Measurements from ENCODE around the gene FGF10.

The FGF10 gene

GRCh38 chr5:44389090-44389822, at the start of gene FGF10:
FGF10 (minus strand) TSS chr5:44389420; CDS start chr5:44388682, 738 bp downstream.
- no peak for DNase-seq (ENCODE audit: low spot score)

GRCh38 chr5:44426944-44427343, 37.7 kb upstream of the FGF10 start:
- DNase-seq (ENCODE audit: low spot score): no peak

DNA sequence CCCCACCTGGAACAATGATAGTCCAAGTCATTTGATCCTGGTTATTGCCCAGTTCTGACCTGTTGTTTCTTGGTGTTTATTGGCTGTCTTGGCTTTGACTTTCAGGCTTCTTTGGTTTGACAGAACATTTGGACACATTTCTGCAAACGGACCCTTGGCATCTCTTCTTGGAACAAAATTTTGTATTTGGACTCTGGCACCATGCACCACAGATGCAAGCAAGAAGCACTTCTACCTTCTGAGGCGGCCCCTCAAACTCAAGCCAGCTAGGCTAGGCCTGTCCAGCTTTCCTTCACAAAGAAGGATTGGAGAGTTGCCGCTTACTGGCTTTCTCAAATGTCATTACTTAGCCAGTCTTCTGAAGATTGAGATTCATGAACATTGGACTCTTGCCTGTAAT, 23.1 kb upstream of the FGF10 start:
- no peak for DNase-seq (ENCODE audit: low spot score)

- DNase-seq (ENCODE audit: low spot score): no peak
Measured at GRCh38 chr5:44402084-44402483, 12.9 kb upstream of the FGF10 start.

DNA sequence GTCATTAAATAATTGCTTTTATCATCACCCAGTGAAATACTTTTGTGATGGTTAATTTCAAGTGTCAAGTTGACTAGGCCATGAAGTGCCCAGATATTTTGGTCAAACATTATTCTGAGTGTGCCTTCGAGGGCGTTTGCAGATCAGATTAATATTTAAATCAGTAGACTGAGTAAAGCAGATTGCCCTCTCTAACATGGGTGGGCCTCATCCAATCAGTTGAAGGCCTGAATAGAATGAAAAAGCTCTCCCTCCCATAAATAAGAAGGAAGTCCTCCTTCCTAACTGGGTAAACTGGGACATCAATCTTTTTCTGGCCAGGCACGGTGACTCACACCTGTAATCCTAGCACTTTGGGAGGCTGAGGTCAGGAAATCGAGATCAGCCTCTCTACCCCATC, 12.4 kb upstream of the FGF10 start:
- no peak for DNase-seq (ENCODE audit: low spot score)

GRCh38 chr5:44398382-44398781, 9.2 kb upstream of the FGF10 start:
- DNase-seq (ENCODE audit: low spot score): no peak

GRCh38 chr5:44396312-44396711, 7.1 kb upstream of the FGF10 start:
- DNase-seq (ENCODE audit: low spot score): no peak

GRCh38 chr5:44390351-44390750, 1.1 kb upstream of the FGF10 start:
- no peak for DNase-seq (ENCODE audit: low spot score)

DNA sequence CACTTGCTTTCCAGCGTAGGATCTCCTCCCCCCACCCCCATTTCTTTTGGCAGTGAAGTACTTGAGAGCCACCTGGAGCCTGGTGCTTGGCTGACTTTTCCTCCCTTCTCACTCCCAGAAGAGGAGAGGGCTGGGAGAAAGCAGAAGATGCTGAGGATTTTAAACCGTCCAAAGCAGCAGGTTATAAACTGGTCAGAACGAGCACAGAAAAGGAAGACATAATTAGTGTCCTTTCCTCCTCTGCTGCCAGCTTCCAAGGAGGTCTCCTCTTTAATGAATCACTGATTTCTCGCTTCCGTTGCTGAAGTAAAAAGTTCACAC, 563 bp upstream of the FGF10 start:
- DNase-seq (ENCODE audit: low spot score): no peak

GRCh38 chr5:44388321-44389089, 715 bp downstream of the FGF10 start:
- DNase-seq (ENCODE audit: low spot score): no peak

DNA sequence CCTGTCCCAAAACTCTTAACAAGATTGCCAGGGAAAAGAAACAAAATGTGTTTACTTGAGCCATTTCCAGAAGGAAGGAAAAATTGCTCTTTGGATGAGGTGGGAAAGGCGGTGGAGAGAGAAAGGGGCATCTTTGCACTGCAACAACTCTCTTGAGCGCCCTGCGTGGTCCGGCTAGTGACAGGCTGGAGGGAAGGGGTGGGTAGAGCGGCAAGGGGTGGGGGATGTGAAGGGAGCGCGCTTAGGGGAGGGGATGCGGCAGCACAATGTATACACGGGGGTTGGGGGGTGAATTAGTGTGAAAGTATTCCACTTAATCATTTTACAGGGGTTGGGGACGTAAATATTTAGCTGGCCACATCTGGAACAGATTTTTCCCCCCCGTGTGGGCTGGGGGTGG, 1.3 kb downstream of the FGF10 start:
- DNase-seq (ENCODE audit: low spot score): no peak

DNA sequence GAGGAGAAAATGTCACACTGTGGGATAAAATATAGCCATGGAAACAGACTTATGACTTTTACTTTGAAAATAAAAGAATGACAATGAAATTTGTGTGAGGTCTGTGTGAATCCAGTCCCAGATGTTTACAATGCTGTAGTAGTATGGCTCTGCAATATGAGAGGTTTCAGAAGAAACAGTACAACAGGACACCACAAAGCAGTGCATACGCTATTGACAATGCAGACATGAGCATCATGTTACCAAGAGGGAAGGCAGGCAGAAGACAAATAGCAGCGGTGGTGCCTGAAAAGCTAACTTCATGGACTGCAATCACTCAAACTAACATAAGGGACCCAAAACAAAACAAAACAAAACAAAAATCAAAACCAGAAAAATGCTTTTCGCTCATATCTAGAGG, 1.8 kb downstream of the FGF10 start:
- no peak for DNase-seq (ENCODE audit: low spot score)

- no peak for DNase-seq (ENCODE audit: low spot score)
Measured at GRCh38 chr5:44385291-44385900, 3.8 kb downstream of the FGF10 start.

DNA sequence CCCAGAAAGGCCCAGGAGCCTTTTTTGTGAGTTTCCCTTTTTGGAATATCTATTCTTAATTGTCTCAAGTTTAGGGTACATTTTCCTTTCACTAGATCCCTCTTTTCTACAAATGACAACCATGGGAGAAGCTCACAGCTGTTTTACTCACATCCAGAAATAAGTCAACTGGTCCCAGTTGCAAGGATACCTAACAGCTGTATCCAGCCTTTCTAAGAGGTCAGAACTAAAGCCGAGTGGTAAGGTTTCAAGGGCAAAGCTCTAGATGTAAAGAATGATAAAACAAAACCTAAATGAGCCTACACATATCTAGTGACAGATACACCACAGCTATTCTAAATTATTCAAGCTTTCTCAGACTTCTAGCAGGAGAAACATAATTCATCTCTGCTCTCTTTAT, 4.4 kb downstream of the FGF10 start:
- DNase-seq (ENCODE audit: low spot score): no peak

DNA sequence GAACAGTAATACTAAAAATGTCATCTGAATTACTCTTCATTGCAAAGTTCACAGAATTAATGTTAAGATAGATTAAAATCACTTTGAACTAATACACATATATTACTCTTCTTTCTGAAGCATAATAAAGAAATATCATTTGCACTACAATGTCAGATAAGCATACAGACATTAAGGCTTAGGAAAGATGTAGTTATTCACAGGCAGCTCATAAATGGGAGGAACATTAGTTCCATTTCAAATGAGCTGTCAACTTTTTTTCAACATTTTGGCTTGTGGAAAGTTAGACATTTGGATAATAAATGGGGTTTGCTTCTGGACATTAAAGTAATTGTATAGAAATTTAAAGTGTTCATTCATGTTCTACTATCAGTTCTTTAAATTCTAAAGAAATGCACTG, 6.3 kb downstream of the FGF10 start:
- no peak for DNase-seq (ENCODE audit: low spot score)

DNA sequence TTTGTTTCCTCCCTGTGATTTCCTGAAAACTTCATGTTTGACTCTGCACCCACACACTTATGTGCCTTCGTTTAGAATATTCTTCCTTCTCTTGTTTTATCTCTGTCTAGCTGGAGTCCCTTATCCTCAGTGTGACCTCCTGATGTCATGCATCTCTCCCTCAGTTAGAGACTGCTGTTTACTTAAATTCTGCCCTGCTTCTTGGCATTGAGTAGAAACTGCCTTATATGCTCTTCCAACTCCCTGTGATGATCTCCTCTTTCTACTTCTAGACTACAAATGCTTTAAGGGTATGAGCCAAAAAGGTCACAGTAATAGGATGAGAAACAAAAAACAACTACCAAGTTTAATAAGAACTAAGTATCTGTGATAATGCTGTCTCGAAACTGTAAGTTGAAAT, 12.2 kb downstream of the FGF10 start:
- DNase-seq (ENCODE audit: low spot score): no peak

- DNase-seq (ENCODE audit: low spot score): no peak
Measured at GRCh38 chr5:44372028-44372427, 17.2 kb downstream of the FGF10 start.

DNA sequence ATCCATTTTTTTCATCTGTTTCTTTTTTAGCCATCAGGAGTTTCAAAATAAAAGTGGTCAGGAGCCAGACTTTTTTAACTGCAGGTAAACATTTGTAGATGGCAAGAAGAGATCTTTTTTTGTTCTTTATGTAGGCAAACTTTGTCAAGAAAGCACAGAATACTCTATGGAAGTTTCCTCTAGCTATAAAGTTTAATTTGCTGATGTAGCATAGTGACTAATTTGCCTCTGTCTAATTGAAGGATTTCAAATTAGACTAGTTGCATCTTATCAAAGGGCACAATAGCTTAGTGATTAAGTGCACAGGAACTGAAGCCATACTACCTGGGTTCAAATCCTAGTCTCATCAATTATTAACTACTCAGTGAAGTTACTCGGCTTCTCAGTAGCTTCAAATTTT, 22.0 kb downstream of the FGF10 start:
- DNase-seq (ENCODE audit: low spot score): no peak

DNA sequence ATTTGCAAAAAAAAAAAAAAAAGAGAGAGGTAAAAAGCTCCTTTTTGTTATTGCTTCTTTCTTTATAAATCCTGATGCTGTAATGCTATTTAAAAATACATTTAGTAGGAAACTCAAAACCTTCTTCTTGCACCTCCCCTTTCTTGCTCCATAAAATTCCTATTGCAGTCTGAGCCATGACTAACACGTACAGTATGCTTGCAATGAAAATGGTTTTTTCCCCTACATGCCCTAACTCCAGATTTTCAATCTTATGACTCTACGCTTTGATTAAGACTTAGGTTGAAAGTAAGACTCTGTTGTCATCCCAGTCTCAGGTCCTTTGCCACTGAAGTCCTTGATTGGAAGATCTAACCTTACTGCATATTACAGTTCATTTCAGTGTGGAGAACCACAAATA, 23.9 kb downstream of the FGF10 start:
- no peak for DNase-seq (ENCODE audit: low spot score)

- DNase-seq (ENCODE audit: low spot score): no peak
Measured at GRCh38 chr5:44364097-44364496, 25.1 kb downstream of the FGF10 start.

- no peak for DNase-seq (ENCODE audit: low spot score)
Measured at GRCh38 chr5:44361342-44362001, 27.7 kb downstream of the FGF10 start.

DNA sequence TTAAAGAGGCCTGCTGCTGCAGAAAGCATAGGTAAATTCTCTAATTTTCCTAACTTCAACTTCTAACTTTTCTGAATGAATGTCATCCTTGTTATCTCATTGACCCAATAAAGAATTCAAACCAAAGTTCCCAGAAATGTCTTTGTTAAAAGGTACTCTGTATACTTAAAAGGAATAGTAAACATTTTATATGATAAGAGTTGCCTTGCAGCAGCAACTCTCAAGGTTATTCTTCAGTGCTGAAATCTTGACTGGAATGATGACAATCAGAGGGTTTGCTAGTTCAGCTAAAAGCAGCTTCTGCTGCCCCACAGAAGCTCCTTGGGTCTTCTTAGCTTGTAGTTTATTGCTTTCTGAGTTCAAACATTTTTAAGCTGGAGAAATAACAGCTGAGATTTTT, 28.3 kb downstream of the FGF10 start:
- no peak for DNase-seq (ENCODE audit: low spot score)

GRCh38 chr5:44358421-44358820, 30.8 kb downstream of the FGF10 start:
- DNase-seq (ENCODE audit: low spot score): no peak

Data from RKO (cell line).